Spleen (tissue), 11 donors: Measurements from ENCODE around the gene OARD1. TPM values are rescaled to one million over a fixed set of nuclear protein-coding genes. Genes with fewer than 3 reads are reported as not detected.

ENCODE experiments used
- DNase-seq: peaks from one replicate; pipeline ENCODE4 v3.0.0-alpha.2; 2020
- H3K27ac ChIP-seq, 8 donors: fragments of 200-600 bp; sonication (generic) in 7 of 8; 1 replicate in 4 of 8; 2 replicates in 4 of 8; pipeline versions ENCODE4 v1.5.0 to v1.8.0; 2016 to 2021; ENCODE audit warnings: inconsistent platforms in 4 of 8, mild to moderate bottlenecking in 4 of 8, moderate library complexity in 1 of 8
- H3K27me3 ChIP-seq, 7 donors: fragments of 200-600 bp; sonication (generic) in 6 of 7; replicated peaks in 1 of 7; 1 replicate in 4 of 7; 2 replicates in 3 of 7; pipeline versions ENCODE4 v1.5.0 to v1.8.0; 2016 to 2021; ENCODE audit warnings: inconsistent platforms in 3 of 7, mild to moderate bottlenecking in 1 of 7
- H3K36me3 ChIP-seq, 6 donors: fragments of 200-600 bp; sonication (generic) in 5 of 6; 1 replicate in 4 of 6; 2 replicates in 2 of 6; pipeline versions ENCODE4 v1.5.0 to v1.8.0; 2016 to 2021; ENCODE audit warnings: inconsistent platforms in 2 of 6
- H3K4me1 ChIP-seq, 6 donors: fragments of 200-600 bp; sonication (generic) in 5 of 6; 1 replicate in 3 of 6; 2 replicates in 3 of 6; pipeline versions ENCODE4 v1.5.0 to v1.8.0; 2016 to 2021; ENCODE audit warnings: inconsistent platforms in 3 of 6
- H3K4me3 ChIP-seq, 8 donors: fragments of 200-600 bp; sonication (generic) in 7 of 8; 1 replicate in 4 of 8; 2 replicates in 4 of 8; pipeline versions ENCODE4 v1.5.0 to v1.8.0; 2016 to 2021; ENCODE audit warnings: inconsistent platforms in 4 of 8, mild to moderate bottlenecking in 4 of 8, moderate library complexity in 2 of 8
- H3K9me3 ChIP-seq, 8 donors: fragments of 200-600 bp; sonication (generic) in 7 of 8; 1 replicate in 4 of 8; 2 replicates in 4 of 8; pipeline versions ENCODE4 v1.5.0 to v1.8.0; 2016 to 2021; ENCODE audit warnings: inconsistent platforms in 4 of 8
- POLR2A ChIP-seq, 3 donors: fragments of 450-650 bp; IDR thresholded peaks; one replicate each; pipeline ENCODE4 v1.5.1; 2017; ENCODE audit warnings: antibody characterized with exemption in 3 of 3, mild to moderate bottlenecking in 1 of 3
- POLR2AphosphoS5 ChIP-seq, 3 donors: sonication (generic); formaldehyde crosslinking; IDR thresholded peaks; one replicate each; pipeline ENCODE4 v1.5.1; 2017; ENCODE audit warnings: antibody characterized with exemption in 3 of 3
- WGBS, 5 donors: extraction: QIAGEN DNeasy Blood & Tissue Kit in 3 of 5; methylation state at CpG; one replicate each; pipeline versions ENCODE4 v1.1.5 to v1.1.7; 2013 to 2018; 5-methylcytosine and 5-hydroxymethylcytosine counted together
- intact Hi-C: fragments of 100-400 bp; cut with DNase I; formaldehyde crosslinking; loops from one replicate; pipeline ENCODE4 v1.15.0; 2023; ENCODE audit warnings: low total_unique reads
- polyA plus RNA-seq, 3 donors: library from polyadenylated mRNA; stranded (reverse); fragments of 200-250 nt; gene quantifications; one replicate each; pipeline ENCODE4 v1.2.1, GENCODE V29; 2013
- total RNA-seq, 7 donors: library from RNA; depleted of rRNA in 3 of 7; stranded (reverse); fragments of >200 nt in 3 of 7; fragmentation: NEBNext Ultra II Directional in 4 of 7; extraction: Animal tissue kit (Norgen Biotek cat#: 25700) in 4 of 7; gene quantifications; one replicate each; pipeline versions ENCODE4 v1.1.0 to v1.2.1, GENCODE V29; 2016 to 2021
- TF ChIP-seq, protein P1 (sequence below), 11 experiments: fragments of 200-600 bp in 7 of 11; fragments of 450-650 bp in 4 of 11; sonication (generic) in 4 of 11; IDR thresholded peaks in 8 of 11; conservative IDR thresholded peaks in 3 of 11; 1 replicate in 7 of 11; 2 replicates in 4 of 11; pipeline versions ENCODE4 v1.4.0 to v1.8.0; 2016 to 2021; ENCODE audit warnings: antibody characterized with exemption in 11 of 11, inconsistent platforms in 4 of 11, mild to moderate bottlenecking in 1 of 11
- donor health status: healthy with polysubstance abuse.
- donor health status: DM: no; HTN: no; CAD: no; lungs with moderate emphysema.
- donor health status: DM: no; HTN: no; CAD: no.
- donor health status: Bipolar disorder and iron deficiency.
- donor health status: healthy.
- donor health status: DM: no; HTN: no; CAD: no.
- donor health status: DM: yes; HTN: yes; CAD: no.

Gene OARD1
- total and polyA plus RNA-seq, 10 donors = 20.7 to 41.4 (median 32.6) TPM

DNA sequence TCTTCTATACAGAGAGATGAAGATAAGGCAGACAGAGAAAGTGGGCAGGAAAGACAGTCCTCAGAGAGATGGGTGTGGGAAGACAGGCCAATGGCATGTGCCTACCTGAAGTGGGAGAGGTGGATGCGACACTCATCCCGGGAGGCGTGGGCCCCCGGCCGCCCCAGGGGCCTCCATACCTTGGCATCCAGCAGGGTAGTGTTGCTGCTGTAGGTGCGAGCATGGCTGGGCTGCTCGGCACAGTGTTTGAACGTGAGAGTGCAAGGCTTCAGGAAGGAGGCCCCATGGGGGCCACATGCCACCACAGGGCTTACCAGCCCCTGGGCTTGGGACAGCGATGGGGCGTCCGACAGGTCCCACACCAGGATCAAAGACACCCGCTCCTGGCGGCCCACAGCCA is 38.4 kb downstream of the OARD1 start:
- TF ChIP-seq POLR2A (IDR thresholded peaks at IDR 0.05) (no peak), POLR2AphosphoS5 (IDR thresholded peaks at IDR 0.05) (no peak)
- TF ChIP-seq, protein P1, sequence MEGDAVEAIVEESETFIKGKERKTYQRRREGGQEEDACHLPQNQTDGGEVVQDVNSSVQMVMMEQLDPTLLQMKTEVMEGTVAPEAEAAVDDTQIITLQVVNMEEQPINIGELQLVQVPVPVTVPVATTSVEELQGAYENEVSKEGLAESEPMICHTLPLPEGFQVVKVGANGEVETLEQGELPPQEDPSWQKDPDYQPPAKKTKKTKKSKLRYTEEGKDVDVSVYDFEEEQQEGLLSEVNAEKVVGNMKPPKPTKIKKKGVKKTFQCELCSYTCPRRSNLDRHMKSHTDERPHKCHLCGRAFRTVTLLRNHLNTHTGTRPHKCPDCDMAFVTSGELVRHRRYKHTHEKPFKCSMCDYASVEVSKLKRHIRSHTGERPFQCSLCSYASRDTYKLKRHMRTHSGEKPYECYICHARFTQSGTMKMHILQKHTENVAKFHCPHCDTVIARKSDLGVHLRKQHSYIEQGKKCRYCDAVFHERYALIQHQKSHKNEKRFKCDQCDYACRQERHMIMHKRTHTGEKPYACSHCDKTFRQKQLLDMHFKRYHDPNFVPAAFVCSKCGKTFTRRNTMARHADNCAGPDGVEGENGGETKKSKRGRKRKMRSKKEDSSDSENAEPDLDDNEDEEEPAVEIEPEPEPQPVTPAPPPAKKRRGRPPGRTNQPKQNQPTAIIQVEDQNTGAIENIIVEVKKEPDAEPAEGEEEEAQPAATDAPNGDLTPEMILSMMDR (IDR thresholded peaks at IDR 0.05 in 8 of 11, conservative IDR thresholded peaks at IDR 0.05 in 3 of 11) = no peak
- Histone ChIP-seq H3K9me3 (no peaks in the 10 kb centered on the region), H3K4me3 (no peak overlapping the region), H3K36me3 (peaks cover 0 to 3% (median 0%) of the 10 kb centered on the region in 6 donors), H3K4me1 (peaks cover 0 to 6% (median 4%) of the 10 kb centered on the region in 6 donors), H3K27ac (no peak overlapping the region), H3K27me3 (no peaks in the 10 kb centered on the region)
- no peak for DNase-seq
- WGBS, 5 donors = 86 to 99% (median 90%) methylated on average over 12 to 13 of the region's 13 CpGs
- intact Hi-C loops = no loop called here

DNA sequence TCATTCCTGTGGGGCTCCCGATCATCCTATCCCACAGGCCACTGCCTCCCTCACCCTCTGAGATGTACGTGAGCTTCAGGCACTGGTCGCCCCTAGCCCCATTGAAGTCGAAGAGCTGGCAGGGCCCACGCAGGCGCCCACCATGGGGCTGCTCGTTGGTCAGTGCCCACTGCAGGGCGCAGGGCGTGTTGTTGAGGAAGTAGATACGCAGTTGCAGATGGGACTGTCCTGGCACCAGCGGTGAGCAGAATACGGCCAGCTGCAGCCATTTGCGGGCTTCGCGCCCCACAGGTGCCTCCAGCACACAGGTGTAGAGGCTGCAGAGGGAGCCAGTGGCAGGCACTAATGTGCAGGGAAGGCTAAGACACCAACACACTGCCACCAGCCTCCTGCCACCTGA is 39.3 kb downstream of the OARD1 start:
- peaks cover 0 to 3% (median 0%) of the 10 kb centered on the region in 6 donors for H3K36me3 ChIP-seq
- no peak for DNase-seq
- no peaks in the 10 kb centered on the region for H3K27me3 ChIP-seq
- 84 to 98% (median 95%) methylated on average over 13 to 15 of the region's 15 CpGs for WGBS, 5 donors
- no peak overlapping the region for H3K4me3 ChIP-seq
- peaks cover under 1 to 16% (median 11%) of the 10 kb centered on the region in 6 donors for H3K4me1 ChIP-seq
- H3K27ac ChIP-seq = no peak overlapping the region
- H3K9me3 ChIP-seq = no peaks in the 10 kb centered on the region
- TF ChIP-seq POLR2AphosphoS5 (IDR thresholded peaks at IDR 0.05) = no peak
- TF ChIP-seq, protein P1 (IDR thresholded peaks at IDR 0.05 in 8 of 11, conservative IDR thresholded peaks at IDR 0.05 in 3 of 11) = no peak
- TF ChIP-seq POLR2A (IDR thresholded peaks at IDR 0.05) = no peak
- intact Hi-C loops = no loop called here

DNA sequence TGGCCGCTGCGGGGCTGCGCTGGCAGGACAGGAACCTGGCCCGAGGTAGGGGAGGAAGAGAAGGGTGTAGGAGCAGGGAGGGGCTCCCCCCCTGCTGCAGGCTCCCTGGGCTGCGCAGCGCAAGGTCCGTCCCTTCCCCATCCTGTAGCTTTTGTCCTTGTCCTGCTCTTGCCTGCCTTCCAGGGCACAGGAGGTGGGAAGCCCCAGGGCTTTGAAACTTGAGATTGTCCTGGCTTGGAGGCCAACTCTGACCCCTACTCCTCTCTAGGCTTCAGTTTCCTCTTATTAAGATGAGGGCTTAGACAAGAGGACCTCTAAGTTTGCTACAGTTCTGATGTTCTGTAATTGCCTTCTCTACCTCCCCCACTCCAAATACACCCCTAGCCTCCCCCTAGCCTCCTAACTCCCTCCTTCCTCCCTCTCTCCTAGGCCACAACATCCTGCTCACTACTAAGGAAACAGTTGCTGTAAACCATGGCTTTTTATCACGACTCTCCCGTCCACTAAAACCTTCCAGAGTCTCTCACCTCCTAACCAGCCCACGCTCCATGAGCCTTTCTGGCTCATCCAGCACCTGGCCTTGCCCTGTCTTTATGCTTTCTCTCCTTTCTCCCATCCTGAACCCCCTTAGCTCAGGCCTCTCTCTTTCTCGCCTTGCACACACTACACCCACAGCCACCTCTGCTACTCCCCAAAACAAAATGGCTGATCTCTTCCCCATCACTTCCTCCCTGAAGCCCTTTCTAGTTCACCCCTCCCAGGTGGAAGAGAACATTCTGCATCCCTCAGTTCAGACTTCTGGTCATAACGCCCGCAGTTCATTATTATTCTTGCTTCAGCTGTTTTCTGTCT is 43.4 kb downstream of the OARD1 start:
- intact Hi-C loops = loop anchor here (10.0 kb wide), 1 partner anchor 1674 kb away; no protein-coding TSS in a partner anchor
- H3K9me3 ChIP-seq = no peaks in the 10 kb centered on the region
- peak overlapping the region; percentile 67 to 84 (median 77) for H3K27ac ChIP-seq
- H3K4me3 ChIP-seq = peak overlapping the region; percentile 45 to 75 (median 54)
- TF ChIP-seq, protein P1 (IDR thresholded peaks at IDR 0.05 in 8 of 11, conservative IDR thresholded peaks at IDR 0.05 in 3 of 11) = no peak
- no peak for TF ChIP-seq POLR2AphosphoS5 (IDR thresholded peaks at IDR 0.05)
- TF ChIP-seq POLR2A (IDR thresholded peaks at IDR 0.05) = no peak
- H3K4me1 ChIP-seq = peaks cover 7 to 26% (median 20%) of the 10 kb centered on the region in 6 donors
- no peaks in the 10 kb centered on the region for H3K36me3 ChIP-seq
- no peaks in the 10 kb centered on the region for H3K27me3 ChIP-seq
- 30 to 41% (median 34%) methylated on average over 9 to 13 of the region's 13 CpGs for WGBS, 5 donors
- no peak for DNase-seq
